GM12872 (cell line): ENCODE measurements around the gene FOXF1.

Experiments
- CTCF ChIP-seq: IDR thresholded peaks from 3 replicates; pipeline ENCODE4 v1.5.1; 2011; ENCODE audit warnings: low read depth, mild to moderate bottlenecking, low read length, moderate library complexity; ENCODE audit not compliant: insufficient read depth

FOXF1 gene

GRCh38 chr16:86492961-86493629, 17.2 kb upstream of the FOXF1 start:
- TF ChIP-seq CTCF: no peak

DNA sequence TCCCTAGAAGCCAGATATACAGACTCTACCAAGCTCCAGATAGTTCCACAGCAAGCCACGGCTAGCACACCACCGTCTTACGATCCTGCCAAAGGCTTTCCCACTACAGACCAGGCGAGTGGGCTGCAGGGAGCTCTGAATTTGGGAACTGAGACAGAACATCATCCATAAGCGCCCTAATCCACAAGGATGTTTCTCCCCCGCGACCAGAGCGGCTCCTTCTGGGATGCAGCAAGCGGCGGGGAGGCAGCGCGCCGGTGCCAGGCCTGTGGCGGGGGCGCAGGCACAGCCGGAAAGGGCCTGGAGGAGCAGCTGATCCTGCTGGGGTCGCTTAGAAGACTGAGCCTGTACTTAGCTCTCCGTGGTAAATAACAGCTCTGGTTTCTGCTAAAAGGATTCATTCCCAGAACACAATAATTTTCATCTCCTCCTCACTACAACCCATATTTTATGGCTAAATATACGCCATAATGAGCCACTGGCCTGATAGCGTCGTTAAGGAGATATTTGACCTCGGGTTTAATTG, 16.2 kb upstream of the FOXF1 start:
- TF ChIP-seq CTCF: no peak

DNA sequence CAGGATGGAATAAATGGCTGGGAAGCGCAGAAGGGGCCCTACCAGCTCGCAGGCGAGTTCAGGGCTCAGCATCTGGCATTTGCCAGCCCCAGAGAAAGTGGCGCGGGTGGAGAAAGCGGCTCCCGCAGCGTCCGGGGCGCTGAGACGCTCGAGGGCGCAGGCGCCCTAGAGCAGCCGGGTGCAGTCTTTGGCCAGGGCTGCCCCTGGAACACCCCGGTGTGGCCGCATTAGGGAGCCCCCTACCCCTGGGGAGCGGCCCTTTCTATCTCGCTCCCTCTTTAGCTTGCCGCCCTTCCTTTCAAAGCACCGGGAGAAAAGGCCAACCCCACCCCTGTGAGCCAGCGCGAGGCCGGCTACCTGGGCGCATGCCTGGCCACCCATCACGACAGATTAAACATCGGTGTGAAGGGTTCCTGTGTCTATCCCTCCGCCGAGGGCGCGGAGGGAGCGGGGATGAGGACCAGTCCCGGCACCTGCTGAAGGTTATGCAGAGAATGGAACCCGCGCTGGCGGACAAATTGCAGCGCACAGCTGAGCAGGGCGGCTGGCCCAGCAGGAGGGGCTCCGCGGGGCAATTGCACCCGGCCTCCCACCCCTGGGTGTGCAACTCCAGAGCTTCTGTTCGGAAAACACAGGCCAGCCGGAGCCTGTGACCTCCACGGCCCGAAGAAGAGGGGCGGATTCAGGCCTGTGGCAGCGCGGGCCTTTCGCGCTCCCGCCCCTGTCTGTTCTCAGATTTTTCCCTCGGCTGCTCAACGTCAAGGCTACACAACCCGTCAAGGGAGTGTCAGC, 15.6 kb upstream of the FOXF1 start:
- TF ChIP-seq CTCF: no peak

GRCh38 chr16:86495357-86495701, 15.0 kb upstream of the FOXF1 start:
- no peak for TF ChIP-seq CTCF

DNA sequence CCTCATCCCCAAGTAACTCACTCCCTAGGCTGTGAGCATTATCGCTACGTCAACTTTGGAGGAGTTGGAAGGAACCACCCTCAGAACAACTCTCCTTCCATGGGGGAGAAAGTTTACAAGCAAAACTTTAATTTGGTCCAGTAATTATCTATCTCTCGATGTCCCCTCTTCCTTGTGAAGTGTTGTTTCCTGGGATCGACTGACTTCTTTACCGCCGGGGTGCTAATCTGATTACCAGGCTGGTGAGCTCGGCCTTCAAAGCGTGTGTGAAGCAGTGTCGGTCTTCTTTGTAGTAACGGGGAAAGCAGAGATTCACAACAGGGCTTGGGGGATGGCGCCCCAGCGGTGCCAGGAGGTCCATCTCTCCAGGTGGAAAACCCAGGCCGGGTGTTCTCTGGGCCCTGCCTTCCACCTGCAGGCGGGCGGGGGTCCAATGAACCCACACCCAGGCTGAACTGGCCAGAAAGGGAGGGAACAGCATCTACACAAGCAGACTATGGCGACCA, 14.5 kb upstream of the FOXF1 start:
- no peak for TF ChIP-seq CTCF

GRCh38 chr16:86496262-86496928, 13.9 kb upstream of the FOXF1 start:
- no peak for TF ChIP-seq CTCF

DNA sequence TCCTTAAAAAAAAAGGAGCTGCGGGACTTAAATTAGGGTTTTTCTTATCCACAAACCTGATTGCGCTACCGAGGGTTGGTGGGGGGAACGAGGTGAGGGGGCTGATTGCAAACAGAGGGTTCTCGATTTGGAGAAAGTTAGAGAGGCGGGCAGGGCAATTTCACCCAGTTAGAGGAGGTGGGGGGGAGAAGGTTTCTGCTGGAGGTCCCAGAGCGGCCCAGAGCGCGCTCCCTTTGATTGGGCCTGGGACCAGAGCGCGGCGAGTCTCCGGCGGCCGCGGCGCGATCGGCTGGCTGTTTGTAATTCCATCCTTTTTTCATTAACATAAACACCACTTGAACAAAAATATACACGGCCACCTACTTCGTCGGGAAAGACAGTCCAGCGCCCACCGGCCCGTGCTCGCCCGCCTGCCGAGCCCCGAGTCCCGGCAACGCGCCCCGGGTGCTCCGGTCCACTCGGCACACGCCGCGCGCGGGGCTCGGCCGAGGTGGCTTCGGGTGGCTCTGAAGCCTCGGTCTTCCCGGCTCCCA, 13.3 kb upstream of the FOXF1 start:
- TF ChIP-seq CTCF: no peak
